IPS-11a (cell line): ENCODE results near the gene MYH6.

Experiments used
- H3K4me3 ChIP-seq: one replicate; pipeline ENCODE4 v1.5.1; 2013; ENCODE audit warnings: low read depth, low read length, control low read depth

Gene MYH6

DNA sequence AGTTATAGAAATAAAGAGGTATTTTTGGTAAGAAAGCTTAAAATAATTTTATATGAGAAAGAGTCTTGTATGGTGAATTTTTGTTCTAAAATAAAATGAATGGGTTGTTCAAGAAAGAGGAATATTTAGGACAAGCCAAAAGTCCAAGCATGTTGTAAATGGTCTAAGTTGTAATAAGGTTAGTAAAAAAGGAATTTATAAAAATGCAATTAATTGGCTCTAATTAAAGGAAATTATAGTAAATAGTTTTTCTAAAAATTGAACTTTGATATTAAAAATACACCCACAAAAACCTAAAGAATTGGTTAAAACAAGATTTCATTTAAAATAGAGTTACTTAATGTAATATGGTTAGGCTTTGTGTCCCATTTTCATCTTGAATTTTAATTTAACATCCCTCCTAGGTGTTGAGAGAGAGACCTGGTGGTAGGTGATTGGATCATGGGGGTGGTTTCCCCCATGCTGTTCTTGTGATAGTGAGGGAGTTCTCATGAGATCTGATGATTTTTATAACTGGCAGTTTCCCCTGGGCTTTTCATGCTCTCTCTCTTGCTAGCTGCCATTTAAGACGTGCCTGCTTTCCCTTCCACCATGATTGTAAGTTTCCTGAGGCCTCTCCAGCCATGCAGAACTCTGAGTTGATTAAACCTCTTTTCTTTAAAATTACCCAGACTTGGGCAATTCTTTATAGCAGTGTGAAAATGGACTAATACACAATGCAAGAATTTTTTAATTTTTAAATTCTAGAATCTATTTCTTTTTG is 68.4 kb downstream of the MYH6 start:
- no peak overlapping the region for H3K4me3 ChIP-seq

DNA sequence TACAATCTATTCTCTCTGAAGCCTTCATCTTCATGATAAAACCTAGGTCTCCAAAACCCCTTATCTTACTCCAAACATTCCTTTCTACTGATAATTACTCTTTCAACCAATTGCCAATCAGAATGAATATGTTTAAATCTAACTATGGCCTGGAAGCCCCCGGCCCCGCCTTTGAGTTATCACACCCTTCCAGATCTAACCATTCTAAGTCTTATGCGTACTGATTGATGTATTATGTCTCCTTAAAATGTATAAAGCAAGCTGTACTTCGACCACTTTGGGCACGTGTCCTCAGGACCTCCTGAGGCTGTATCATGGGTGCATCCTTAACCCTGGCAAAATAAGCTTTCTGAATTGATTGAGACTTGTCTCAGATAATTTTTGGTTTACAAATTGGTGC is 72.5 kb downstream of the MYH6 start:
- H3K4me3 ChIP-seq: no peak overlapping the region
